Measurements from ENCODE around the gene MTUS2.

MTUS2 gene

GRCh38 chr13:29511980-29512379 lies 691.8 kb downstream of the MTUS2 start:
- Histone ChIP-seq H3K36me3 (ENCODE audit: control insufficient read depth in 2 of 2, insufficient read depth in 2 of 2, low read length in 2 of 2) (peaks cover 7 to 25% of the 10 kb centered on the region in 2 donors), H3K9ac (ENCODE audit: low read length in 2 of 2) (no peak overlapping the region), H3K27ac (ENCODE audit: low read length) (peak overlapping the region; percentile 46), H3K27me3 (ENCODE audit: control insufficient read depth in 1 of 2, insufficient read depth in 2 of 2, low read length in 2 of 2) (no peaks in the 10 kb centered on the region), H3K9me3 (ENCODE audit: control insufficient read depth in 2 of 2, low read length in 2 of 2) (no peaks in the 10 kb centered on the region), H3K4me1 (ENCODE audit: control insufficient read depth, insufficient read depth, low read length) (peaks cover 33% of the 10 kb centered on the region), H3K4me3 (ENCODE audit: low read length in 2 of 2) (no peak overlapping the region)

DNA sequence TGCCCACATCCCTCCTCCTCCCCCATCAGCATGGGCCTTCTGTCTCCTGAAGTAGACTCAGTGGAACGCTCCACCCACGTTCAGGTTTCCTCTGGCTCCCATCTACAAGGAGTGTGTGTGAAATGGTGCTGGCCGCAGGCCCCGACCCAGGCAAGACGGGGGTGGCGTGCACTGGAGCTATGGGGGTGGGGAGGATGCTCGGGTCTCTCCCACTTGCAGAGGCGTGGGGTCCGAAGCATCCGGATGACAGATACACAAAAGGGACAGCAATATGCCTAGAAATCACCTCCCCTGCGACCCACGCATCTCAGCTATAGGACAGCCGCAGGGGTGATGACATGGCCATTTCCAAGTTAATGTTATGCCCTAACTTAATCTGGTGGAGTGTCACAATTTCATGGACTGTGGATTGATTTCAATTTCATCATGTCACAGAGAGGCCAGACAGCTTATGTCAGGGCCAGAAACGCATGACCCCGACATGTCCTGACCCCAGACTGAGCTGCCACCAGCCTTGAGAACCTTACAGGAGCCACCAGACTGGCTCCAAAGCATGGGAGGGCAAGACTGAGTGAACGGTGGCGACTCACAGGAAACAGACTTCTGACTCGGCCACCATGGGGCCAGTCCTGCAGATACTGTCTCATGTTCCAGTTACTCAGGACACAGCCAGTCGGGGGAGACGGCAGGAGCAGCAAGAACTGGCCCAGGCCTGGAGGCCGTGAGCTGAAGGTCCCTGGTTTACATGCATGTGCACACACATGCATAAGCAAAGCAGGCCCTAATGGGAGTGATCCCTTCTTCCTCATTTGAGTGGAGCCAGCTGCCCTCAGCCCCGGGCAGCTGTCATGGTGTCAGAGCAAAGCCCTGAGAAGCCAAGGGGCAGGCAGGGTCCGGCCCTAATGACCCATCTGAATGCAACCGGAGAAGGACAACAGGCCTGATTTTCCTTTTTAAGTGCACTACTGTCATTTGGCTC lies 693.2 kb downstream of the MTUS2 start:
- Histone ChIP-seq H3K27ac (ENCODE audit: low read length) (no peak overlapping the region), H3K4me1 (ENCODE audit: control insufficient read depth, insufficient read depth, low read length) (peaks cover 21% of the 10 kb centered on the region), H3K9ac (ENCODE audit: low read length in 2 of 2) (no peak overlapping the region), H3K4me3 (ENCODE audit: low read length in 2 of 2) (no peak overlapping the region), H3K36me3 (ENCODE audit: control insufficient read depth in 2 of 2, insufficient read depth in 2 of 2, low read length in 2 of 2) (peaks cover 15 to 37% of the 10 kb centered on the region in 2 donors), H3K27me3 (ENCODE audit: control insufficient read depth in 1 of 2, insufficient read depth in 2 of 2, low read length in 2 of 2) (no peaks in the 10 kb centered on the region), H3K9me3 (ENCODE audit: control insufficient read depth in 2 of 2, low read length in 2 of 2) (no peaks in the 10 kb centered on the region)

DNA sequence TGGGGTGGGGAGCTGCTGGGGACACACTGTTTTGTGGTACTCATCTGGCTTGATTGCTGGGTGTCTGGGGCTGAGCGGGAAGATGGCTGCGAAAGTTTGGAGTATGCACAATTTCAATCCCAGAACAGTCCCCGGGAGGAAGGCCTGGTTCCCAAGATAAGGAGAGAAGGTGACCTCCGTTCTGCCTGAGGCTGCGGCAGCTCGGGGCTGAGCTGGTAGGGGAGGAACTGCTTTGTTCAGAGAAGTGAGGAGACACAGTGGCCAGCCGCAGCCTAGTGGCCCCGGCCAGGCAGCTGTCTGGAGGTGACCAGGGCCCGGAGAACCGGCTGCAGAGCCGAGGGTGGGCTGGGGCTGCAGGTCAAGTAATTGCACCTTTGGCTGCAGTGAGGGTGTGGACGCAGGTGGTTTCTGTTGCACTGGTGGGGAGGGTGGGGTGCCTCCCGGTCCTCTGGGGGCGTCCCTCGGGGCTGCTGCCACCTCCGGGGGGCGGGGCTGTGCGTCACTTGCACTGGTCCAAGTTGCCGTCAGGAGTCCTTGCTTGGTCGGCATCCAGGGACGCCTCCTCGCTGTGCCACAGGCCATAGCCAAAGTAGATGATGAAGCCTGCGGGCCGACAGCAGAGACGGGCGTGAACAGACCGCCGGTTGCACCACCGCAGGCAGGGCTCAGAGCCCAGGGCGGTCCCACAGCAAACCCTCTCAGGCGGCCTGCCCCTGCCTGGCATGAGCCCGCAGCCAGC lies 694.0 kb downstream of the MTUS2 start:
- Histone ChIP-seq H3K9ac (ENCODE audit: low read length in 2 of 2) (no peak overlapping the region), H3K27ac (ENCODE audit: low read length) (no peak overlapping the region), H3K4me1 (ENCODE audit: control insufficient read depth, insufficient read depth, low read length) (peaks cover 13% of the 10 kb centered on the region), H3K4me3 (ENCODE audit: low read length in 2 of 2) (no peak overlapping the region), H3K9me3 (ENCODE audit: control insufficient read depth in 2 of 2, low read length in 2 of 2) (no peaks in the 10 kb centered on the region), H3K27me3 (ENCODE audit: control insufficient read depth in 1 of 2, insufficient read depth in 2 of 2, low read length in 2 of 2) (no peaks in the 10 kb centered on the region), H3K36me3 (ENCODE audit: control insufficient read depth in 2 of 2, insufficient read depth in 2 of 2, low read length in 2 of 2) (peaks cover 19 to 45% of the 10 kb centered on the region in 2 donors)

GRCh38 chr13:29514720-29515310 lies 694.7 kb downstream of the MTUS2 start:
- no peaks in the 10 kb centered on the region for H3K27me3 ChIP-seq (ENCODE audit: control insufficient read depth in 1 of 2, insufficient read depth in 2 of 2, low read length in 2 of 2)
- no peak overlapping the region for H3K27ac ChIP-seq (ENCODE audit: low read length)
- H3K9ac ChIP-seq (ENCODE audit: low read length in 2 of 2), result no peak overlapping the region
- H3K4me3 ChIP-seq (ENCODE audit: low read length in 2 of 2), result no peak overlapping the region
- H3K4me1 ChIP-seq (ENCODE audit: control insufficient read depth, insufficient read depth, low read length), result peaks cover 11% of the 10 kb centered on the region
- H3K36me3 ChIP-seq (ENCODE audit: control insufficient read depth in 2 of 2, insufficient read depth in 2 of 2, low read length in 2 of 2), result peaks cover 20 to 48% of the 10 kb centered on the region in 2 donors
- H3K9me3 ChIP-seq (ENCODE audit: control insufficient read depth in 2 of 2, low read length in 2 of 2), result no peaks in the 10 kb centered on the region

DNA sequence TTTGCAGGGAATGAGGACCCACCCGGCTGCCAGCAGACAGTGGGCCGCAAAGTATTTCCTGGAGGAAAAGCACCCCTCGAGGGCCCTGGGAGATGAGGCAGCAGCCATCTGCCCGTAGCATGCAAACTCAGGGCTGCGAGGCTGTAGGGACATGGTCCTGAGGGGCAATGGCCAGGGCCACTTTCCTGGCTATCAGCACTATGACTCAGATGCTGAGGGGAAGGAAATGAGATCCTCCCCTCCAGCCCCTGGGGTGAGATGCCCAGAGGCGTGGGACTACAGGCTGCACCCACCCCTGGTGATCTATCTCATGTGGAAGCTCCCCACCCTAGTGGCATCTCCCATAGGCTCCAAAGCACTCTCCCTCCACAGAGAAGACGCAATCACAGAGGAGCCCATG lies 695.2 kb downstream of the MTUS2 start:
- Histone ChIP-seq H3K4me3 (ENCODE audit: low read length in 2 of 2) (no peak overlapping the region), H3K36me3 (ENCODE audit: control insufficient read depth in 2 of 2, insufficient read depth in 2 of 2, low read length in 2 of 2) (peaks cover 23 to 51% of the 10 kb centered on the region in 2 donors), H3K27me3 (ENCODE audit: control insufficient read depth in 1 of 2, insufficient read depth in 2 of 2, low read length in 2 of 2) (no peaks in the 10 kb centered on the region), H3K4me1 (ENCODE audit: control insufficient read depth, insufficient read depth, low read length) (peaks cover 11% of the 10 kb centered on the region), H3K9ac (ENCODE audit: low read length in 2 of 2) (no peak overlapping the region), H3K27ac (ENCODE audit: low read length) (no peak overlapping the region), H3K9me3 (ENCODE audit: control insufficient read depth in 2 of 2, low read length in 2 of 2) (no peaks in the 10 kb centered on the region)

- no peaks in the 10 kb centered on the region for H3K9me3 ChIP-seq (ENCODE audit: control insufficient read depth in 2 of 2, low read length in 2 of 2)
- no peak overlapping the region for H3K4me3 ChIP-seq (ENCODE audit: low read length in 2 of 2)
- no peaks in the 10 kb centered on the region for H3K27me3 ChIP-seq (ENCODE audit: control insufficient read depth in 1 of 2, insufficient read depth in 2 of 2, low read length in 2 of 2)
- H3K36me3 ChIP-seq (ENCODE audit: control insufficient read depth in 2 of 2, insufficient read depth in 2 of 2, low read length in 2 of 2), result peaks cover 23 to 51% of the 10 kb centered on the region in 2 donors
- H3K27ac ChIP-seq (ENCODE audit: low read length), result no peak overlapping the region
- no peak overlapping the region for H3K9ac ChIP-seq (ENCODE audit: low read length in 2 of 2)
- peaks cover 7% of the 10 kb centered on the region for H3K4me1 ChIP-seq (ENCODE audit: control insufficient read depth, insufficient read depth, low read length)
Measured at GRCh38 chr13:29516012-29516411, 695.9 kb downstream of the MTUS2 start.

GRCh38 chr13:29516880-29517279 lies 696.7 kb downstream of the MTUS2 start:
- H3K27me3 ChIP-seq (ENCODE audit: control insufficient read depth in 1 of 2, insufficient read depth in 2 of 2, low read length in 2 of 2), result no peaks in the 10 kb centered on the region
- no peak overlapping the region for H3K9ac ChIP-seq (ENCODE audit: low read length in 2 of 2)
- peaks cover 28 to 58% of the 10 kb centered on the region in 2 donors for H3K36me3 ChIP-seq (ENCODE audit: control insufficient read depth in 2 of 2, insufficient read depth in 2 of 2, low read length in 2 of 2)
- H3K4me1 ChIP-seq (ENCODE audit: control insufficient read depth, insufficient read depth, low read length), result peaks cover 6% of the 10 kb centered on the region
- H3K4me3 ChIP-seq (ENCODE audit: low read length in 2 of 2), result no peak overlapping the region
- no peaks in the 10 kb centered on the region for H3K9me3 ChIP-seq (ENCODE audit: control insufficient read depth in 2 of 2, low read length in 2 of 2)
- H3K27ac ChIP-seq (ENCODE audit: low read length), result no peak overlapping the region

GRCh38 chr13:29519921-29520320 lies 699.8 kb downstream of the MTUS2 start:
- Histone ChIP-seq H3K27me3 (ENCODE audit: control insufficient read depth in 1 of 2, insufficient read depth in 2 of 2, low read length in 2 of 2) (no peaks in the 10 kb centered on the region), H3K4me1 (ENCODE audit: control insufficient read depth, insufficient read depth, low read length) (peaks cover 14% of the 10 kb centered on the region), H3K9ac (ENCODE audit: low read length in 2 of 2) (no peak overlapping the region), H3K27ac (ENCODE audit: low read length) (no peak overlapping the region), H3K4me3 (ENCODE audit: low read length in 2 of 2) (no peak overlapping the region), H3K9me3 (ENCODE audit: control insufficient read depth in 2 of 2, low read length in 2 of 2) (no peaks in the 10 kb centered on the region), H3K36me3 (ENCODE audit: control insufficient read depth in 2 of 2, insufficient read depth in 2 of 2, low read length in 2 of 2) (peaks cover 40 to 62% of the 10 kb centered on the region in 2 donors)

GRCh38 chr13:29520671-29521070 lies 700.5 kb downstream of the MTUS2 start:
- Histone ChIP-seq H3K9me3 (ENCODE audit: control insufficient read depth in 2 of 2, low read length in 2 of 2) (no peaks in the 10 kb centered on the region), H3K4me3 (ENCODE audit: low read length in 2 of 2) (no peak overlapping the region), H3K36me3 (ENCODE audit: control insufficient read depth in 2 of 2, insufficient read depth in 2 of 2, low read length in 2 of 2) (peaks cover 40 to 56% of the 10 kb centered on the region in 2 donors), H3K9ac (ENCODE audit: low read length in 2 of 2) (no peak overlapping the region), H3K4me1 (ENCODE audit: control insufficient read depth, insufficient read depth, low read length) (peaks cover 14% of the 10 kb centered on the region), H3K27me3 (ENCODE audit: control insufficient read depth in 1 of 2, insufficient read depth in 2 of 2, low read length in 2 of 2) (no peaks in the 10 kb centered on the region), H3K27ac (ENCODE audit: low read length) (no peak overlapping the region)

- H3K9me3 ChIP-seq (ENCODE audit: control insufficient read depth in 2 of 2, low read length in 2 of 2), result no peaks in the 10 kb centered on the region
- peaks cover 38 to 51% of the 10 kb centered on the region in 2 donors for H3K36me3 ChIP-seq (ENCODE audit: control insufficient read depth in 2 of 2, insufficient read depth in 2 of 2, low read length in 2 of 2)
- no peak overlapping the region for H3K9ac ChIP-seq (ENCODE audit: low read length in 2 of 2)
- H3K4me3 ChIP-seq (ENCODE audit: low read length in 2 of 2), result no peak overlapping the region
- no peaks in the 10 kb centered on the region for H3K27me3 ChIP-seq (ENCODE audit: control insufficient read depth in 1 of 2, insufficient read depth in 2 of 2, low read length in 2 of 2)
- peaks cover 14% of the 10 kb centered on the region for H3K4me1 ChIP-seq (ENCODE audit: control insufficient read depth, insufficient read depth, low read length)
- H3K27ac ChIP-seq (ENCODE audit: low read length), result peak overlapping the region; percentile 37
Measured at GRCh38 chr13:29521336-29521735, 701.2 kb downstream of the MTUS2 start.

Data from stomach smooth muscle (tissue), 2 donors.